ENCODE measurements around the gene KEAP1. TPM values are rescaled to one million over a fixed set of nuclear protein-coding genes. Genes with fewer than 3 reads are reported as not detected.

Gene KEAP1
- total and polyA plus RNA-seq, 2 donors (not counting 3 experiments of a cell fraction or from before 2014, with no cell fraction given), result 81.4 to 91.1 TPM

DNA sequence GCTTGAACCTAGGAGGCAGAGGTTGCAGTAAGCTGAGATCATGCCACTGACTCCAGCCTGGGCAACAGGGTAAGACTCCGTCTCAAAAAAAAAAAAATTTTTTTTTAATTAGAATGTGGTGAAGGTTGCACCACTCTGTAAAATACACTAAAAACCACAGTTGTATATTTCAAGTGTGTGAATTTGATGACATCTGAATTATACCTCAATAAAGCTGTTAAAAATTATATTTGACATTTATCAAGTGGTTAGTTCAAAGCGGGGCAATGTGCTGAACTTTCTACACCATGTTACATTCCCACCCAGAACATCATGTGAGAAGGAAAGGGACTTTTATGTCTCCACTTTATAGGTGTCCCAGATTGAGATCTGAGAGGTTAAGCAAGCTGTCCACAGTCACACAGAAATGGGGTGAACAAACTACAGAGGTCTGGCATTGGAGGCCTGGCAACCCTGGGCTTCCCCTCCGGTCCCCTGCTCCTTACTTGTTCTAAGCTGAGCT, 20.0 kb upstream of the KEAP1 start:
- POLR2A ChIA-PET, result interaction anchor here (0.6 to 0.7 kb wide), 2 partner anchors 13 to 35 kb away, joined by 3 to 4 read pairs; no protein-coding TSS in a partner anchor
- DNase-seq (ENCODE audit: low read depth, low spot score), result no peak
- no TSS peak for BruUV-seq (replicated peaks)
- dilution Hi-C loops (cut with MboI; ENCODE audit: extremely low pct_ligation_motif_present, low sequenced_read_pairs), result no loop called here
- H2AFZ ChIP-seq (ENCODE audit: low read depth, low read length), result no peak overlapping the region
- no peak overlapping the region for H3K4me2 ChIP-seq (ENCODE audit: insufficient read depth, low read length)
- CTCF ChIA-PET, result interaction anchor here (0.5 to 2.8 kb wide), 8 partner anchors 14 to 194 kb away, joined by 3 to 13 read pairs (median 6); partner anchors contain the start of gene DNM2
- no peak overlapping the region for H3K27ac ChIP-seq (ENCODE audit: insufficient read depth, low read depth, low read length)
- no peaks in the 10 kb centered on the region for H3K9me1 ChIP-seq (replicated peaks; ENCODE audit: control insufficient read depth, extremely low read depth, insufficient read depth, low read length)
- no peak for TF ChIP-seq MYC (IDR thresholded peaks at IDR 0.05; ENCODE audit: low read depth, low read length)
- no peak for TF ChIP-seq FOS (IDR thresholded peaks at IDR 0.05; ENCODE audit: borderline replicate concordance, insufficient read depth, low read length)
- TF ChIP-seq JUN (IDR thresholded peaks at IDR 0.05; ENCODE audit: borderline replicate concordance, insufficient read depth, insufficient read length, low read depth), result no peak
- TF ChIP-seq POLR2A (IDR thresholded peaks at IDR 0.05; ENCODE audit: low read depth, low read length), result no peak
- TF ChIP-seq, protein P1, sequence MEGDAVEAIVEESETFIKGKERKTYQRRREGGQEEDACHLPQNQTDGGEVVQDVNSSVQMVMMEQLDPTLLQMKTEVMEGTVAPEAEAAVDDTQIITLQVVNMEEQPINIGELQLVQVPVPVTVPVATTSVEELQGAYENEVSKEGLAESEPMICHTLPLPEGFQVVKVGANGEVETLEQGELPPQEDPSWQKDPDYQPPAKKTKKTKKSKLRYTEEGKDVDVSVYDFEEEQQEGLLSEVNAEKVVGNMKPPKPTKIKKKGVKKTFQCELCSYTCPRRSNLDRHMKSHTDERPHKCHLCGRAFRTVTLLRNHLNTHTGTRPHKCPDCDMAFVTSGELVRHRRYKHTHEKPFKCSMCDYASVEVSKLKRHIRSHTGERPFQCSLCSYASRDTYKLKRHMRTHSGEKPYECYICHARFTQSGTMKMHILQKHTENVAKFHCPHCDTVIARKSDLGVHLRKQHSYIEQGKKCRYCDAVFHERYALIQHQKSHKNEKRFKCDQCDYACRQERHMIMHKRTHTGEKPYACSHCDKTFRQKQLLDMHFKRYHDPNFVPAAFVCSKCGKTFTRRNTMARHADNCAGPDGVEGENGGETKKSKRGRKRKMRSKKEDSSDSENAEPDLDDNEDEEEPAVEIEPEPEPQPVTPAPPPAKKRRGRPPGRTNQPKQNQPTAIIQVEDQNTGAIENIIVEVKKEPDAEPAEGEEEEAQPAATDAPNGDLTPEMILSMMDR (IDR thresholded peaks at IDR 0.05; ENCODE audit: extremely low read depth in 1 of 2, insufficient read depth in 1 of 2, low read depth in 1 of 2, low read length in 2 of 2), result no peak
- TF ChIP-seq POLR2AphosphoS5 (IDR thresholded peaks at IDR 0.05; ENCODE audit: insufficient read depth, low read depth, low read length), result no peak
- no peak for TF ChIP-seq GATA2 (IDR thresholded peaks at IDR 0.05; ENCODE audit: insufficient read depth, insufficient read length, low read depth, low read length)
- TF ChIP-seq, protein P2, sequence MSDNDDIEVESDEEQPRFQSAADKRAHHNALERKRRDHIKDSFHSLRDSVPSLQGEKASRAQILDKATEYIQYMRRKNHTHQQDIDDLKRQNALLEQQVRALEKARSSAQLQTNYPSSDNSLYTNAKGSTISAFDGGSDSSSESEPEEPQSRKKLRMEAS (IDR thresholded peaks at IDR 0.05; ENCODE audit: insufficient read depth, insufficient read length), result no peak
- no peak for TF ChIP-seq EZH2 (IDR thresholded peaks at IDR 0.05; ENCODE audit: borderline replicate concordance, low read depth, low read length, severe bottlenecking)
- H3K36me3 ChIP-seq (ENCODE audit: control insufficient read depth in 2 of 2, extremely low read depth in 1 of 2, insufficient read depth in 2 of 2, low read length in 2 of 2), result no peaks in the 10 kb centered on the region
- intact Hi-C loops (cut with micrococcal nuclease), result no loop called here
- no peaks in the 10 kb centered on the region for H3K4me1 ChIP-seq (ENCODE audit: control insufficient read depth, extremely low read depth, insufficient read depth, low read length)
- no peaks in the 10 kb centered on the region for H4K20me1 ChIP-seq (replicated peaks; ENCODE audit: control insufficient read depth, extremely low read depth, insufficient read depth, low read length)
- FAIRE-seq, result no peak
- H3K9me3 ChIP-seq (replicated peaks; ENCODE audit: control insufficient read depth, insufficient read depth, low read length), result no peaks in the 10 kb centered on the region
- no peak overlapping the region for H3K9ac ChIP-seq (replicated peaks; ENCODE audit: extremely low read depth, insufficient read depth, low read length)
- H3K79me2 ChIP-seq (ENCODE audit: control insufficient read depth, insufficient read depth, low read length), result no peaks in the 10 kb centered on the region
- H3K4me3 ChIP-seq (replicated peaks in 1 of 3; ENCODE audit: insufficient read depth in 1 of 3, low read depth in 1 of 3, low read length in 3 of 3), result no peak overlapping the region
- H3K27me3 ChIP-seq (ENCODE audit: control insufficient read depth in 2 of 2, insufficient read depth in 2 of 2, low read length in 2 of 2), result peaks cover 16 to 20% of the 10 kb centered on the region in 2 experiments

Measured in endothelial cell of umbilical vein (primary cell).